Measurements from ENCODE around the gene FAM32A.

Gene FAM32A

GRCh38 chr19:16185123-16185767 is at the start of gene FAM32A:
Gene FAM32A (plus strand): TSS chr19:16185410. CDS start chr19:16185443, 33 bp downstream.
- peak; percentile 98 for DNase-seq (ENCODE audit: low spot score)

DNA sequence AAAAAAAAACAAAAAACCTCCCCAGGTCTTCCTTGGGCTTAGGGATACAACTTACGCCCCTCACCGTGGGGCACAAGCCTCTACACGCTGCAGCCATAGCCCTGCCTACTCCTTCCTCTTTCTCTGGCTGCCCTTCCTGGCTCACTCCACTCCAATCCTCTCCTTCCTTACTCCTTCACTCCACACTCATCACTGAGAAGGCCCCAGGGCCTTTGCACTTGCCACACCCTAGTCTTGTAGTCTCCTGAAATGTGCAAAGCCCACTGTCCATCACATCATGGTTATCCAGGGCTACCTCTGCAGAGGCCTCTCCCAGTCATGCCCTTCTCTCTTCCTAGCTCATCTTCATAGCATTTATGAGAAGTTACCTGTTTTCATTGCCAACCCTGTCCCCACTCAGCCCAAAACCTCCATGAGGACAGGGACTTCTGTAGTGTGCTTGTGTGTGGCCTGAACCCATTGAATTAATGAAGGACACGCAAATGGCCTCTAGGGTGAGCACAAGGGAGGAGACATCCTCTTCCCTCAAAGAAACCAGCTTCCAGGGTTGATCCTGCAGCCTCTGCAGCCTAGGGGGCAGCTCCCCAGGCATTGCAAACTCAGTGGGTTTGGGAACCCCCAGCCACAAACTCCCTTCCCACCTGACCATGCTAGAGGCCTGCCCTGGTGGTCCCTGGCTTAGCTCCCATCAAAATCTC is 49.6 kb upstream of the FAM32A start:
- no peak for DNase-seq (ENCODE audit: low spot score)

DNA sequence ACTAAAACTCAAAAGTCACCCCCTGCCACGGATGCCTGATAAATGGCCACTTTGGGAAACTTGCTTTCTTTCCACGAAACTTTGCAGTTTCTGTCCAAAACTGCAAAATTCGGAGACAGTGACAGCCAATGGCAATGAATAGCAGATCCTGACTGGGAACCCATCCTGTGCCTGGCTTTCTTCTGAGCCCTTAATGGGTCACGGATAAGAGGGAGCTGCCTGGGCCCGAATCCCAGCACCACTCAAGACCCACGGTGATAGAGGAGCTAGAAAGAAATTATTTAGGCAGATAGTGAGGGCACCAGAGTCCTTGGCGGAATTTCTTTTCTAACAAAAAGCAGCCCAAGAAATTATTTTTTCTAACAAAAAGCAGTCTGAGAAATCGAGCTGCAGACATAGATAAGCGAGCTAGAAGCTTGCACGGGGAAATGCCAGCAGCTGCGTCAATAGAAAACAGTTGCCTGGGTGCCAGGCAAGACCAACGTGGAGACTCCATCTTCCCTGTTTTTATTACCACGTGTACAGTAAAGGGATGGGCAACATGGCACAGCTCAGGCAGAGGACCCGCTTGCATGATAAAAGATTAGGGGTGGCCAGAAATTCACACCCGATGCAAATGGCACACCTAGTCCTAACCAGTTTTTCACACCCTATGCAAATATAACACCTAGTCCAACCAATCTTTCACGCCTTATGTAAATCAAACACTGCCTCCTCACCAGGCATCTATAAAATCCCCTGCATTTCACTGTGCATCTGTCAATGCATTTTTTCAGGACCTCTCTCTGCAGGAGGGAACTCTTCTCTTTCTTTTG is 48.8 kb upstream of the FAM32A start:
- no peak for DNase-seq (ENCODE audit: low spot score)

GRCh38 chr19:16139752-16140151 is 45.5 kb upstream of the FAM32A start:
- DNase-seq (ENCODE audit: low spot score): no peak

DNA sequence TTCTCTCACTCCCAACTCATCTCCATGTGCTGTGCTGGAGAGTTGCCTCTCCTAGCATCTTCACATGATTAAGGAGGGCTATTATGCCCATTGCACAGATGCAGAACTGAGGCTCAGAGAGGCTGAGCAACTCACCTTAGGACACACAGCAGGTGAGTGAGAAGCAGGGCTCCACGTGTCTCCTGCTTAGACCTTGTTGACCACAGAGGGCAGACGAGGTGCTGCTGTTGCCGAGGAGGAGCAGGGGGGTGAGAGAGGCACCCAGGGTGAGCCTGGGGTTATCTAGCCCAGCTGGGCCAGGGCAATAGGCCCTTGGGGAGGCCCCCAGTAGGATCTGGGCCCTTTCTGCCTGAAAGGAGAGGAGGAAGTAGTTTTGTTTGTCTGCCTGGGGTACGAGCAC is 44.2 kb upstream of the FAM32A start:
- DNase-seq (ENCODE audit: low spot score): no peak

GRCh38 chr19:16142032-16142580 is 43.1 kb upstream of the FAM32A start:
- no peak for DNase-seq (ENCODE audit: low spot score)

DNA sequence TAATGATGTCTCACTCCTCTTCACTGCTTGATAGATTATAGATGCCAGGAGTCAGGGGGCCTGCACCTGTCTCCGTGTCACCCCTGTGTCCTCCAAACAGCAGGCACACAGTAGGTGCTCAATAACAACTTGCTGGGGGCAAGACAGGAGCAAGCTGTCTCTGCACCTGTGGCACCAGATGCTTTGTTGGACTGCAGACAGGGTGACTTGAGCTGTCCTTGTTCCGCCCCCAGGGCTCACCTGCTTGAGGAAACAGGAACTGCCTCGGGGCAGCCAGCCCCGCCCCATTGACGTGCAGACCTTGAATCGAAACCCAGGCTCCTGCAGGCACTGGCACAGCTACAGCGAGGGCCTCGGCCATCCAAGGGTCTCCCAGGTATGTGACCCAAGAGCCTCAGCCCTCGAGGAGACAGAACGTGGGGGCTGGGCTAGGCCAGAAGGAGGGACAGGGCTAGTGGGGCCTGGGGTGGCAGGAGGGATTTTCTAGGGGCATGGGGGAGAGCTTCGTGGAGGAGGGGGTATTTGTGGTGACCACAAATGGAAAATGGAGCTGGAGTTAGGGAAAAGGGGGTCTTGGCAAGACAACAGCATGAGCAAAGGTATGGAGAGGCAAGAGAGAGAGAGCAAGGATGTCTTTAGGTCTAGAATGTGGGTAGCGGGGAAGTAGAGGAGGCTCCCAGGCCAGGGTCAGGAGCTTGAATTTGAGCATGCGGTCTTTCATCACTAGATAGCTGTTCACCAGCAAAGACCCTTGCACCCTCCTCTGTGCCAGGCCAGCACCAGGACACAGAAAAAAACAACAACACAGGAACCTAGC is 41.6 kb upstream of the FAM32A start, which contains the start of gene HSH2D:
Gene HSH2D (plus strand): TSS at position 287 of the 817 bp plus-strand sequence. CDS start 5,066 bp downstream, outside the sequence.
- DNase-seq (ENCODE audit: low spot score): no peak

DNA sequence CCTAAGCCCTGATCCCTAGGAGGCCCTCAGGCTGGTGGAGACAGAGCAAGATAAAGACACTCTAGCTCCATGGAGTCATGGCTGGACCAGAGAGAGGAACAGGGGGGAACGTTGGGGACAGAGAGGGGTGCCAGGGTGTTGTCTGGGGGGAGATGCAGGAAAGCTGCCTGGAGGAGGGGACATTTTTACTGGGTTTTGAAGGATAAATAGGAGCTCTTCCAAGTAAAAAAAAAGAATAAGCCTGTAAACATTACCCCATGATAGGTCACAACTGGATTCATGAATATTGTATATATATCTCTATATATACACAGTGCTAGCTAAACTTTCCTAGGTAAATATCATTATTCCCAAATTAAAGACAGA is 41.0 kb upstream of the FAM32A start:
- no peak for DNase-seq (ENCODE audit: low spot score)

DNA sequence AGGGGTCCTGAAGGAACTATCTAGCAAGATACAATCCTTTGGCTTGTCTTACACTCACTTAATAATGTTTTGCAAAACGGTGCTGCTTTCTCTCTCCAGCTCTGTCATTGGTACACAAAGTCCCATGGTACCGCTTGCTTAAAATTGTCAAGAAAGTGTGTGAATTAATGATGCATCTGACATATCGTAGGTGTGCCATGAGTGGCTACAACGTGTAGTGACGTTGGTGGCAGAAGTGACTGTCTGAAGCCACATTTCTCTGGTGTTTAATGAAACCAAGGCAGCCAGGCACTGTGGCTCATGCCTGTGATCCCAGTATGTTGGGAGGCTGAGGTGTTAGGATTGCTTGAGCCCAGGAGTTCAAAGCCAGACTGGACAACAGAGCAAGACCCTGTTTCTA is 39.1 kb upstream of the FAM32A start:
- DNase-seq (ENCODE audit: low spot score): no peak

DNA sequence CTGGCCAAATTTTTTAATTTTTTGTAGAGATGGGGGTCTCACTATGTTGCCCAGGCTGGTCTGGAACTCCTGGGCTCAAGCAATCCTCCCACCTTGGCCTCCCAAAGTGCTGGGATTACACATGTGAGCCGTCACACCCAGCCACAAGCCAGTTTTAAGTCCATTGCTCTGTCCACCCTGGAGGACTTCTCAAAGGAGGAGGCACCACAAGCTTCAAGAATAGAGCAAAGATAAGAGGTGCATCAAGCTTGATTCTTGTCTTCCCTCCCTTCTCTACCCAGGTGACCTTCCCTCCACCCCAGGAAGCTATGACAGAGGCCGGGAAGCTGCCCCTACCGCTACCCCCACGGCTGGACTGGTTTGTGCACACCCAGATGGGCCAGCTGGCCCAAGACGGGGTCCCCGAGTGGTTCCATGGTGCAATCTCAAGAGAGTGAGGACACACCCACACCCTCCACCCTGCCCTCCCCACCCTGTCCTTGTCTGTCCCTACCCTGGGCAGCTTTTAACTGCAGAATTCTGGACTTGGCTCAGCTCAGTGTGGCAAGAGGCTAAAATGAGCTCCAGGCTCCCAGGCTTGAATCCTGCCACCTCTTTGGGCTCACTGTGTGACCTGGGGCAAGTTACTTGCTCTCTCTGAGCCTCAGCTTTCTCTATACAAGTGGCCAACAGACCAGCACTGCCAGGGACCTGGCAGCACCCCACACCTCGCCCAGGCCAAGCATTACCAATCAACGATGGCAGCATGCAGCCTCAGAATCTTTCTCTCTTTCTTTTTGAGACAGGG is 36.6 kb upstream of the FAM32A start:
- DNase-seq (ENCODE audit: low spot score): no peak

GRCh38 chr19:16153582-16154336 is 31.5 kb upstream of the FAM32A start:
- peak; percentile 29 for DNase-seq (ENCODE audit: low spot score)

DNA sequence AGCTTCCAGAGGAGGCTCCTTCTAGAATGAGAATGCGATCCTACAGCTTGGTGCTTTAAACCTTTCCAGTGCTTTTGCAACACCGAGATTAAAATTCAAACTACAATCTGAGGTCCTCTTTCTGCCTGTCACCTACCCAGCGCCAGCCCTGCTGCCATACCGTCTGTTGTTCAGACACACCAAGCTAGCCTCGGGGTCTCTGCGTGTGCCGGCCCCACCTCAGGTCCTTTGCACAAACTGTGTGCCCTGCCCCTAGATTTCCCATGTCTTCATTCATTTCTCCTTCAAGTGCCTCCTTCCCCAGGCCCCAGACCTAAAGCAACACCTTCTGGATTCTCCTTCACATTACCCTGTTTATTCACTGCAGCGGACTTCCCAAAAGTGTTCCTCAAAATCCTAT is 30.7 kb upstream of the FAM32A start:
- no peak for DNase-seq (ENCODE audit: low spot score)

DNA sequence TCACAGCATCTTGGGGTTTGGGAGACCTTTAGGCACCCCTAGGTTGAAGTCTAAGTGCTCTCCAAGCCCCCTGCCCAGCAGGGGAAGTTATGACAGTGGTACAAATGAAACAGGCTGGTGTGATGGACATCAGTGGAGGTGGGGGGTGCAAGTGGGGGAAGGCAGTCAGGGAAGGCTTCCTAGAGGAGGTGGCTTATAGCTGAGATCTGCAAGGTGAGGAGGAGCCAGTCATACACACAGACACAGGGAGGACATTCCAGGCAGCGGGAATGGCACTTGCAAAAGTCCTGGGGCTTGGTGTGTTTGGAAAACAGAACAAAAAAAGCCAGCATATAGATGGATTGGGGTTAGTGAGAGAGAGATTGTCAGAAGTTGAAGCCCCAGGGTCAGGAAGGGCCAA is 30.1 kb upstream of the FAM32A start:
- DNase-seq (ENCODE audit: low spot score): no peak

DNA sequence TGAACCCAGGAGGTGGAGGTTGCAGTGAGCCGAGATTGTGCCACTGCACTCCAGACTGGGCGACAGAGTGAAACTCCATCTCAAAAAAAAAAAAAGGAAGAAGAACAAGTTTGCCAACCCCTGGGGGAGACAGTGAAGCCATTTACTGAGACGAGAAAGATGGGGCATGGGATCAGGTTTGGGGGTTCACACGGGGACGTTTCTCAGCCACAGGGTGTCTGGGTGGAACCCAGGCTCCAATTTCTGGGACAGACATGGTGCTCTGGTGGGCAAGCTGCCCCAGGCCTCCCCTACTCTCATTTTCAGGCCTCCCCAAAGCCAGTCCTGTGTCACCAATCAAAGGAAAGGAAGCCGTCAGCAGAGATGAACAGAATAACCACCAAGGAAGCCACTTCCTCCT is 28.3 kb upstream of the FAM32A start:
- DNase-seq (ENCODE audit: low spot score): no peak

GRCh38 chr19:16157601-16158000 is 27.6 kb upstream of the FAM32A start:
- no peak for DNase-seq (ENCODE audit: low spot score)

DNA sequence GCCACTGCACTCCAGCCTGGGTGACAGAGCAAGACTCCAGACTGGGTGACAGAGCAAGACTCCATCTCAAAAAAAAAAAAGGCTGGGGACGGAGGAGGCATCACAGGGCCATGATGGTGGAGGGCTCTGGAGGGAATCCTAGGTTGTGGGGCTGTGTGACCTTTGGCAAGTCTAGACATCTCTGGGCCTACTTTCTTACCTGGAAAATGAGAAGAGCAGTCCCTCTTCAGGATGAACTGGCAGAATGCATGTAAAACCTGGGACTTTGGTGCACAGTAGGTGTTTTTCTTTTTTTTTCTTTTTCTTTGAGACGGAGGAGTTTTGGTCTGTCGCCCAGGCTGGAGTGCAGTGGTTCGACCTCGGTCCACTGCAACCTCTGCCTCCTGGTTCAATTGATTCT is 25.6 kb upstream of the FAM32A start:
- DNase-seq (ENCODE audit: low spot score): no peak

GRCh38 chr19:16160445-16160942 is 24.7 kb upstream of the FAM32A start:
- DNase-seq (ENCODE audit: low spot score): no peak

DNA sequence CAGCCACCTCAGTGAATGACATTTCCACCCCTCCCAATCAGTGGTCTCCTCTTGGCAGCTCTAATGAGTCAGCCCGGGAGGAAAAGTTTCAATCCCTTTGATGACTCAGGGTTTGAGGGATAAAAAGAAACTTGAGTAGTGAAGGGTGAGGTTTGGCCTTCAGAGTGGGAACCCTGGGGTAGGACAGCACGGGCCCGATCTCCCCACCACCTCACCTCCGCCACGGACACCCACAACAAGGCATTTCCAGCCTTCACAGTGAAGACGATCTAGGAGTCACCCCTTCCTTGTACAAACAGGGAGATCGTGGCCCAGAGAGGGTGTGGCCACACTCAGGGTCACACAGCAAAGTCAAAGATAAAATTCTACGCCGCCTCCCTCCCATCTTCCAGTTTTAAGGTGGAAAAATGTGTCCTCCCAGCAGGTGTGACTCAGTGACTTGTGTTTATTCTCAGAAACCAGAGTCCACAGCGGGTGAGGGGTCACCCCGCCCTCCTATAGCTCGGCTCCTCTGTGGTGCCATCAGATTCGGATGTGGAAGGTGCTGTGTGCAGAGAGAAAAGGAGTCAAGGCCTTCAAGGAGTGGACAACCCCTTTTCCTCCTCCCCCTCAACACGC is 24.2 kb upstream of the FAM32A start:
- peak; percentile 84 for DNase-seq (ENCODE audit: low spot score)

GRCh38 chr19:16161840-16162239 is 23.4 kb upstream of the FAM32A start:
- DNase-seq (ENCODE audit: low spot score): peak; percentile 81

All from RKO (cell line).